Gastroesophageal sphincter (tissue), 4 donors: Measurements from ENCODE around the gene MIXL1. TPM values are rescaled to one million over a fixed set of nuclear protein-coding genes. Genes with fewer than 3 reads are reported as not detected.

Experiments used
- ATAC-seq: fragments of 150-250 bp; one replicate; pipeline ENCODE4 v1.9.1; 2016; ENCODE audit warnings: mild to moderate bottlenecking, moderate library complexity
- H3K27ac ChIP-seq, 4 donors: fragments of 200-600 bp; sonication (generic) in 3 of 4; 1 replicate in 3 of 4; 2 replicates in 1 of 4; pipeline ENCODE4 v1.5.1; 2016 to 2019
- H3K27me3 ChIP-seq: fragments of 200-600 bp; sonication (generic); one replicate; pipeline ENCODE4 v1.5.1; 2019
- H3K36me3 ChIP-seq, 2 donors: fragments of 200-600 bp; sonication (generic); one replicate each; pipeline ENCODE4 v1.5.1; 2019; ENCODE audit warnings: control low read depth in 1 of 2
- H3K4me1 ChIP-seq, 3 donors: fragments of 200-600 bp; sonication (generic); 1 replicate in 2 of 3; 2 replicates in 1 of 3; pipeline ENCODE4 v1.5.1; 2016 to 2019; ENCODE audit warnings: control low read depth in 2 of 3
- H3K4me3 ChIP-seq, 2 donors: fragments of 200-600 bp; sonication (generic); one replicate each; pipeline ENCODE4 v1.5.1; 2019; ENCODE audit warnings: mild to moderate bottlenecking in 1 of 2, moderate library complexity in 1 of 2
- H3K9me3 ChIP-seq, 3 donors: fragments of 200-600 bp; sonication (generic); one replicate each; pipeline ENCODE4 v1.5.1; 2017 to 2019; ENCODE audit warnings: control low read depth in 2 of 3
- EP300 ChIP-seq: sonication (generic); formaldehyde crosslinking; IDR thresholded peaks from one replicate; pipeline ENCODE4 v1.6.1; 2017; ENCODE audit warnings: antibody characterized with exemption, mild to moderate bottlenecking
- POLR2A ChIP-seq, 2 donors: fragments of 450-650 bp; IDR thresholded peaks; one replicate each; pipeline ENCODE4 v1.6.1; 2017; ENCODE audit warnings: antibody characterized with exemption in 2 of 2, mild to moderate bottlenecking in 2 of 2, moderate library complexity in 1 of 2
- POLR2AphosphoS5 ChIP-seq: sonication (generic); formaldehyde crosslinking; IDR thresholded peaks from one replicate; pipeline ENCODE4 v1.6.1; 2017; ENCODE audit warnings: antibody characterized with exemption
- WGBS, 2 donors: methylation state at CpG; one replicate each; pipeline ENCODE4 v1.1.5; 2018; ENCODE audit warnings: low coverage in 1 of 2; 5-methylcytosine and 5-hydroxymethylcytosine counted together
- total RNA-seq, 4 donors: library from RNA; depleted of rRNA; stranded (reverse); fragments of >200 nt; gene quantifications; one replicate each; pipeline ENCODE4 v1.1.0, GENCODE V29; 2016
- TF ChIP-seq, protein P1 (sequence below), 4 experiments: fragments of 200-600 bp in 2 of 4; fragments of 450-650 bp in 2 of 4; sonication (generic) in 1 of 4; IDR thresholded peaks; one replicate each; pipeline ENCODE4 v1.5.1; 2017 to 2019; ENCODE audit warnings: antibody characterized with exemption in 4 of 4, mild to moderate bottlenecking in 2 of 4, moderate library complexity in 2 of 4

Gene MIXL1
- total RNA-seq, 4 donors from 2014 or later = not detected

DNA sequence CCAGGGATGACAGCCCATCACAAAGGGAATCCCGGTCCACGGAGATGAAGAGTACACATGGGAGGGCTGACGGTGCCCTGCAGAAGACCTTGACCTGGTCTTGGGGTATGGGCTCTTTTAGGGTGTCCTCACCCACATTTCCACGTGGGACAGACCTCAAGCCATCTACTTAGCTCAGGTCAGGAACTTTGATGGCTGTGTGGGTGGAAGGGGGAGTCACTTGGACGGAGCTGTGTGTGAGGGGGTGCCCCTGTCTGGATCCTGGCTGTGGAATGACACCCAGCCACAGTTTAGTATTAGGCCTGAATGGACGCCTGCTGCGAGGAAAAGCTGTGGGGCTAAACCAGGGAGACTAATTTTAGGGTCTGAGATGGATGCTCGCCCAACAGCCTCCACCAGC, 10.9 kb upstream of the MIXL1 start:
- Histone ChIP-seq H3K4me1 (no peaks in the 10 kb centered on the region), H3K27ac (no peak overlapping the region), H3K27me3 (no peaks in the 10 kb centered on the region), H3K4me3 (no peak overlapping the region), H3K9me3 (no peaks in the 10 kb centered on the region), H3K36me3 (no peaks in the 10 kb centered on the region)
- TF ChIP-seq POLR2A (IDR thresholded peaks at IDR 0.05) = no peak
- TF ChIP-seq, protein P1, sequence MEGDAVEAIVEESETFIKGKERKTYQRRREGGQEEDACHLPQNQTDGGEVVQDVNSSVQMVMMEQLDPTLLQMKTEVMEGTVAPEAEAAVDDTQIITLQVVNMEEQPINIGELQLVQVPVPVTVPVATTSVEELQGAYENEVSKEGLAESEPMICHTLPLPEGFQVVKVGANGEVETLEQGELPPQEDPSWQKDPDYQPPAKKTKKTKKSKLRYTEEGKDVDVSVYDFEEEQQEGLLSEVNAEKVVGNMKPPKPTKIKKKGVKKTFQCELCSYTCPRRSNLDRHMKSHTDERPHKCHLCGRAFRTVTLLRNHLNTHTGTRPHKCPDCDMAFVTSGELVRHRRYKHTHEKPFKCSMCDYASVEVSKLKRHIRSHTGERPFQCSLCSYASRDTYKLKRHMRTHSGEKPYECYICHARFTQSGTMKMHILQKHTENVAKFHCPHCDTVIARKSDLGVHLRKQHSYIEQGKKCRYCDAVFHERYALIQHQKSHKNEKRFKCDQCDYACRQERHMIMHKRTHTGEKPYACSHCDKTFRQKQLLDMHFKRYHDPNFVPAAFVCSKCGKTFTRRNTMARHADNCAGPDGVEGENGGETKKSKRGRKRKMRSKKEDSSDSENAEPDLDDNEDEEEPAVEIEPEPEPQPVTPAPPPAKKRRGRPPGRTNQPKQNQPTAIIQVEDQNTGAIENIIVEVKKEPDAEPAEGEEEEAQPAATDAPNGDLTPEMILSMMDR (IDR thresholded peaks at IDR 0.05) = no peak
- no peak for TF ChIP-seq EP300
- ATAC-seq = no peak
- 89% methylated on average over 4 of the region's 8 CpGs; no CpG with 5 or more reads in 1 of the 2 donors for WGBS, 2 donors

DNA sequence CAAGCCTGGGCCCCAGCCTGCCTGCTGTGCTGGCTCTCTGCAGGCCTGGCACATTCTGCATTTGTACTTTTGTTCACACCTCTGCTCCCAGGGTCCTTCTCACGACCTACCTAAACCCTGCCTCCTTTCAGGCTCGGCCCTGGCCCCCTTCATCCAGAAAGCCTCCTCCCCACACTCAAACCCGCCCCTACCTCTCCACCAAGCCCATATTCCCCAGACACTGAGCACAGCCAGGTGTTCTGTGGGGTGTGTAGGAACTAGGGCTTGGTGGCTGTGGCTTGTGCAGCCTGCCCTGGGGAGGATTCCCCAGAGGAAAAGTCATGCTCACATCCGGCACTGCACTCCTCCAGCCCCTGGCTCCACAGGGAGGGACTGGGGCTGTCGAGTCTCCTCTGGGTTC, 8.2 kb upstream of the MIXL1 start:
- H3K36me3 ChIP-seq = no peaks in the 10 kb centered on the region
- H3K4me3 ChIP-seq = no peak overlapping the region
- TF ChIP-seq POLR2AphosphoS5 (no peak), EP300 (no peak), POLR2A (IDR thresholded peaks at IDR 0.05) (no peak)
- TF ChIP-seq, protein P1 (IDR thresholded peaks at IDR 0.05) = no peak
- H3K9me3 ChIP-seq = no peaks in the 10 kb centered on the region
- no peak for ATAC-seq
- no peaks in the 10 kb centered on the region for H3K4me1 ChIP-seq
- 70 to 77% methylated on average over 2 to 4 of the region's 5 CpGs for WGBS, 2 donors
- no peaks in the 10 kb centered on the region for H3K27me3 ChIP-seq
- H3K27ac ChIP-seq = no peak overlapping the region

- 35 to 58% methylated on average over 4 to 5 of the region's 5 CpGs for WGBS, 2 donors
- Histone ChIP-seq H3K27ac (no peak overlapping the region), H3K9me3 (no peaks in the 10 kb centered on the region), H3K36me3 (no peaks in the 10 kb centered on the region), H3K4me3 (no peak overlapping the region), H3K27me3 (no peaks in the 10 kb centered on the region), H3K4me1 (no peaks in the 10 kb centered on the region)
- no peak for ATAC-seq
- TF ChIP-seq POLR2A (IDR thresholded peaks at IDR 0.05) (no peak), EP300 (no peak), POLR2AphosphoS5 (no peak)
- TF ChIP-seq, protein P1 (IDR thresholded peaks at IDR 0.05) = no peak
Measured at GRCh38 chr1:226216056-226216455, 7.4 kb upstream of the MIXL1 start.

GRCh38 chr1:226217273-226217672, 6.2 kb upstream of the MIXL1 start:
- no peak for ATAC-seq
- no peaks in the 10 kb centered on the region for H3K27me3 ChIP-seq
- 29 to 51% methylated on average over 4 to 6 of the region's 10 CpGs for WGBS, 2 donors
- TF ChIP-seq, protein P1 (IDR thresholded peaks at IDR 0.05) = no peak
- TF ChIP-seq POLR2A (IDR thresholded peaks at IDR 0.05) = no peak
- TF ChIP-seq POLR2AphosphoS5 = no peak
- no peak for TF ChIP-seq EP300
- H3K27ac ChIP-seq = no peak overlapping the region
- no peaks in the 10 kb centered on the region for H3K4me1 ChIP-seq
- no peak overlapping the region for H3K4me3 ChIP-seq
- no peaks in the 10 kb centered on the region for H3K36me3 ChIP-seq
- H3K9me3 ChIP-seq = no peaks in the 10 kb centered on the region

GRCh38 chr1:226220473-226221189, 2.8 kb upstream of the MIXL1 start:
- H3K27ac ChIP-seq = no peak overlapping the region
- H3K4me1 ChIP-seq = peaks cover 0 to 13% (median 3%) of the 10 kb centered on the region in 3 donors
- H3K4me3 ChIP-seq = no peak overlapping the region
- ATAC-seq = no peak
- TF ChIP-seq POLR2A (IDR thresholded peaks at IDR 0.05) = no peak
- 53 to 77% methylated on average over 3 to 9 of the region's 11 CpGs for WGBS, 2 donors
- peaks cover 28% of the 10 kb centered on the region for H3K27me3 ChIP-seq
- no peaks in the 10 kb centered on the region for H3K36me3 ChIP-seq
- H3K9me3 ChIP-seq = no peaks in the 10 kb centered on the region
